Loucy (cell line): ENCODE data around the gene PROX2.

Experiments
- H2AFZ ChIP-seq: fragments of 200-600 bp; sonication (generic); 2 replicates; pipeline ENCODE4 v1.6.0; 2016; ENCODE audit warnings: antibody characterized with exemption, mild to moderate bottlenecking, low read length, moderate library complexity
- H3F3A ChIP-seq: fragments of 200-600 bp; 2 replicates; pipeline ENCODE4 v1.6.0; 2016; ENCODE audit warnings: antibody characterized with exemption, low read depth, mild to moderate bottlenecking
- H3K27me3 ChIP-seq: fragments of 200-600 bp; sonication (generic); 2 replicates; pipeline ENCODE4 v1.6.1; 2014; ENCODE audit warnings: low read length, mild to moderate bottlenecking; ENCODE audit not compliant: insufficient read depth, poor library complexity, severe bottlenecking
- H3K36me3 ChIP-seq: fragments of 200-600 bp; sonication (generic); 2 replicates; pipeline ENCODE4 v1.6.1; 2016; ENCODE audit warnings: low read length; ENCODE audit not compliant: insufficient read depth
- H3K4me1 ChIP-seq: fragments of 200-600 bp; sonication (generic); 2 replicates; pipeline ENCODE4 v1.5.1; 2014; ENCODE audit warnings: low read length, mild to moderate bottlenecking; ENCODE audit not compliant: insufficient read depth, poor library complexity, severe bottlenecking
- H3K4me2 ChIP-seq: fragments of 200-600 bp; sonication (generic); 2 replicates; pipeline ENCODE4 v1.6.0; 2014; ENCODE audit warnings: antibody characterized with exemption, low read length, low read depth, mild to moderate bottlenecking; ENCODE audit not compliant: poor library complexity, severe bottlenecking
- H3K4me3 ChIP-seq: fragments of 200-600 bp; sonication (generic); 2 replicates; pipeline ENCODE4 v1.5.1; 2014; ENCODE audit warnings: low read length, mild to moderate bottlenecking, mixed read lengths; ENCODE audit not compliant: poor library complexity, severe bottlenecking
- H3K79me2 ChIP-seq: fragments of 200-600 bp; sonication (generic); 2 replicates; pipeline ENCODE4 v1.6.1; 2014; ENCODE audit warnings: low read length; ENCODE audit not compliant: insufficient read depth
- H3K9ac ChIP-seq: fragments of 200-600 bp; sonication (generic); 2 replicates; pipeline ENCODE4 v1.6.0; 2014; ENCODE audit warnings: mild to moderate bottlenecking, low read depth, low read length, moderate library complexity; ENCODE audit not compliant: poor library complexity, severe bottlenecking
- H3K9me2 ChIP-seq: fragments of 200-600 bp; sonication (generic); replicated peaks from 2 replicates; pipeline ENCODE4 v1.6.1; 2016; ENCODE audit warnings: low read depth, low read length, mixed read lengths
- H3K9me3 ChIP-seq: fragments of 200-600 bp; sonication (generic); 2 replicates; pipeline ENCODE4 v1.6.1; 2014; ENCODE audit warnings: mild to moderate bottlenecking, antibody characterized with exemption, low read length, low read depth; ENCODE audit not compliant: insufficient read depth
- H4K20me1 ChIP-seq: fragments of 200-600 bp; sonication (generic); 2 replicates; pipeline ENCODE4 v1.6.0; 2014; ENCODE audit warnings: antibody characterized with exemption, low read length, mild to moderate bottlenecking; ENCODE audit not compliant: insufficient read depth, poor library complexity, severe bottlenecking
- CTCF ChIP-seq: fragments of 200-600 bp; sonication (generic); conservative IDR thresholded peaks from 2 replicates; pipeline ENCODE4 v1.5.1; 2014; ENCODE audit warnings: mild to moderate bottlenecking, antibody characterized with exemption, low read length
- EZH2phosphoT487 ChIP-seq: fragments of 200-600 bp; IDR thresholded peaks from 2 replicates; pipeline ENCODE4 v1.6.1; 2018; ENCODE audit warnings: antibody characterized with exemption, mild to moderate bottlenecking, moderate library complexity, borderline replicate concordance

PROX2 gene

GRCh38 chr14:74910556-74910955 lies 34.6 kb upstream of the PROX2 start:
- Histone ChIP-seq H3K9me3 (no peaks in the 10 kb centered on the region), H3K4me2 (no peak overlapping the region), H3K4me1 (no peaks in the 10 kb centered on the region), H3K4me3 (no peak overlapping the region), H3K9ac (no peak overlapping the region), H3K79me2 (no peaks in the 10 kb centered on the region), H3K36me3 (peaks cover 4% of the 10 kb centered on the region; the same call in 1 of the 2 replicates), H3K27me3 (no peaks in the 10 kb centered on the region), H4K20me1 (no peaks in the 10 kb centered on the region), H2AFZ (no peak overlapping the region), H3K9me2 (no peaks in the 10 kb centered on the region), H3F3A (no peaks in the 10 kb centered on the region)
- no peak for TF ChIP-seq EZH2phosphoT487

GRCh38 chr14:74909911-74910310 lies 34.0 kb upstream of the PROX2 start:
- Histone ChIP-seq H3K27me3 (no peaks in the 10 kb centered on the region), H3K9me3 (no peaks in the 10 kb centered on the region), H3K79me2 (no peaks in the 10 kb centered on the region), H3K9me2 (no peaks in the 10 kb centered on the region), H3K36me3 (peaks cover 7% of the 10 kb centered on the region; the same call in 1 of the 2 replicates), H3K4me2 (no peak overlapping the region), H3K4me3 (no peak overlapping the region), H4K20me1 (no peaks in the 10 kb centered on the region), H2AFZ (no peak overlapping the region), H3K9ac (no peak overlapping the region), H3F3A (no peaks in the 10 kb centered on the region), H3K4me1 (no peaks in the 10 kb centered on the region)
- TF ChIP-seq CTCF, result no peak
- TF ChIP-seq EZH2phosphoT487, result no peak

- H3F3A ChIP-seq, result no peaks in the 10 kb centered on the region
- no peaks in the 10 kb centered on the region for H3K9me3 ChIP-seq
- H3K4me3 ChIP-seq, result no peak overlapping the region
- no peaks in the 10 kb centered on the region for H3K27me3 ChIP-seq
- no peaks in the 10 kb centered on the region for H3K4me1 ChIP-seq
- H4K20me1 ChIP-seq, result no peaks in the 10 kb centered on the region
- no peaks in the 10 kb centered on the region for H3K9me2 ChIP-seq
- H3K79me2 ChIP-seq, result no peaks in the 10 kb centered on the region
- no peak overlapping the region for H3K9ac ChIP-seq
- TF ChIP-seq CTCF, result no peak
- TF ChIP-seq EZH2phosphoT487, result no peak
- no peak overlapping the region for H2AFZ ChIP-seq
- H3K4me2 ChIP-seq, result no peak overlapping the region
- peaks cover 11% of the 10 kb centered on the region; the same call in 1 of the 2 replicates for H3K36me3 ChIP-seq
Measured at GRCh38 chr14:74909501-74909900, 33.6 kb upstream of the PROX2 start.

- Histone ChIP-seq H3K27me3 (no peaks in the 10 kb centered on the region), H3K9me3 (no peaks in the 10 kb centered on the region), H3K9ac (no peak overlapping the region), H3F3A (no peaks in the 10 kb centered on the region), H3K9me2 (no peaks in the 10 kb centered on the region), H2AFZ (no peak overlapping the region), H3K79me2 (no peaks in the 10 kb centered on the region), H3K4me1 (no peaks in the 10 kb centered on the region), H3K4me3 (no peak overlapping the region), H4K20me1 (no peaks in the 10 kb centered on the region), H3K36me3 (peaks cover 17% of the 10 kb centered on the region; the same call in 1 of the 2 replicates), H3K4me2 (no peak overlapping the region)
- TF ChIP-seq CTCF, result no peak
- TF ChIP-seq EZH2phosphoT487, result no peak
Measured at GRCh38 chr14:74908861-74909341, 33.0 kb upstream of the PROX2 start.
